Urinary bladder (tissue), 4 donors: ENCODE measurements around the gene ZPR1. TPM values are rescaled to one million over a fixed set of nuclear protein-coding genes. Genes with fewer than 3 reads are reported as not detected.
"Not testable (repeated sequence)": the region's sequence is repeated elsewhere in the genome, so short reads cannot be mapped to it uniquely, and the experiment has no call there.

Experiments
- DNase-seq: peaks from one replicate; pipeline ENCODE4 v3.0.0-alpha.2; 2015; ENCODE audit errors: extremely low spot score
- H3K27ac ChIP-seq: one replicate; pipeline ENCODE4 v1.5.1; 2013; ENCODE audit warnings: low read depth, mild to moderate bottlenecking, moderate library complexity
- H3K36me3 ChIP-seq: one replicate; pipeline ENCODE4 v1.6.1; 2013; ENCODE audit warnings: mild to moderate bottlenecking, moderate library complexity; ENCODE audit not compliant: insufficient read depth
- H3K4me1 ChIP-seq: one replicate; pipeline ENCODE4 v1.6.1; 2013; ENCODE audit warnings: mild to moderate bottlenecking, moderate library complexity; ENCODE audit not compliant: insufficient read depth
- H3K4me3 ChIP-seq: one replicate; pipeline ENCODE4 v1.5.1; 2013; ENCODE audit warnings: low read depth, low read length
- WGBS: extraction: QIAGEN DNeasy Blood & Tissue Kit; methylation state at CpG from one replicate; pipeline ENCODE4 v1.1.7; 2013; 5-methylcytosine and 5-hydroxymethylcytosine counted together
- polyA plus RNA-seq: library from polyadenylated mRNA; stranded (reverse); fragments of 200-250 nt; gene quantifications from one replicate; pipeline ENCODE4 v1.2.3, GENCODE V29; 2013
- total RNA-seq: library from RNA; depleted of rRNA; stranded (reverse); fragments of >200 nt; gene quantifications from one replicate; pipeline ENCODE4 v1.2.3, GENCODE V29; 2014
- donor health status: healthy with polysubstance abuse.
- donor health status: healthy.

The ZPR1 gene
- total and polyA plus RNA-seq, 2 donors = 17.9 to 27.4 TPM

- H3K27ac ChIP-seq = no peak overlapping the region
- no peak overlapping the region for H3K4me3 ChIP-seq
- no peak for DNase-seq
- H3K4me1 ChIP-seq = no peaks in the 10 kb centered on the region
- H3K36me3 ChIP-seq = no peaks in the 10 kb centered on the region
- WGBS = 84% methylated on average over 4 of the region's 4 CpGs
These were observed 24.3 kb upstream of the ZPR1 start for GRCh38 chr11:116812109-116812508.

DNA sequence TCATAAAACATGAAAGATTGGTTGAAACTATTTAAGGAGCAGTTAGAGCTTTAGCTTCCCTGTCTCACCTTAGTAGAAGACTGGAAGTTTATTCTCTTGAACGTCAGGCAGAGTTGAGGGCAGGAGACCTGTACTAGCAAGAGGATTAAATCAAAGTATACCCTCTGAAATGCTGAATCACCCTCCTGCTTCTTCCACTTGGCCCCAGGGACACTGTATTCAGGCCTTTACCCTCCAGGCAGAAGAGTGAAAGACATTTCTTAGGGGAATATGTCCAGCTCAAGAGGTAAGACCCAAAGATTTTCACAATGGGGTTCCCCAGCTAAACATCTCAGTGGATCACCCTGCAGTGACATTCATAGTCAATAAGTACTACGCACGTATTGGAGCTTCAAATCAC is 23.4 kb upstream of the ZPR1 start:
- Histone ChIP-seq H3K4me1 (no peaks in the 10 kb centered on the region), H3K4me3 (no peak overlapping the region), H3K36me3 (no peaks in the 10 kb centered on the region), H3K27ac (no peak overlapping the region)
- WGBS = 76% methylated on average over 3 of the region's 3 CpGs
- DNase-seq = no peak

DNA sequence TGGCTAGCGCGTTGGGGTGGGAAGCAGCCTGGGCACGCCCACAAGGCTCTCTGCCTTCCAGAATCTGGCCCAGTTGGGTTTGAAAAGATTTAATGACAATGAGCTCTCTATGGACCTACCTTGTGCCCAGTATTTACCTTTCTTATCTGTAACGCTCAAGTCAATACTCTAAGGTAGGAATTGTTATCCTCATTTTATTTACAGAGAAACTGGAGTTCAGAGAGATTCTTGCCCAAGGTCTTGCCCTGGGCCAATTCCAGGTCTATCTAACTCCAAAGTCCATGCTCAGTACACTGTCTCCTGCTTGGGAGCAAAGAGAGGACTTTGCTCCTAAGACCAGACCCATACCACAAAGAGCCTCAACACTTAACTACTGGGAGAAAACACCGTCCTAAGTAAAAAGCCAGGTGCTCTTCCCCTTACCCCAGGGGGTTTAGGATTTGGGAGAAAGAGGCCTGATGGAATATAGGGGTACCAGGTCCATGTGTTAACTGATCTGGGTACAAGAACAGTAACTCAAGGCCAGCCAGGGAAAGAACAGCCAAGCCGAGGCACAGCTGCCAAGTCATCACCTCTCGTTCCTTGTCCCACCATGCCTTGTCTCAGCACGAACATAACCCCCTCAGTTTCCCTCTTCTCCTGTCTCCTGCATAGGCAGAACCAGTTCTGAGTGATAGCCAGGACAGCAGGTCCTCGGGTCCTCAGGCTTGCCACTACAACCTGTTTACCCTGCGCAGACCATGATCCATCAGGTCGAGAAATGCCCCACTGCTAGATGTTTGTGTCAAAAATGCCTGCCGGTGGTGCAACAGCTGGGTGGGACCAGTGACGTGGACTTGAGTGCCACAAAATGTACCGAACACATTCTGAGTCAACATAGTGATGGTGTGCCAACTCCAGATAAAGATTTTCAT is 20.7 kb upstream of the ZPR1 start:
- DNase-seq = no peak
- H3K27ac ChIP-seq = no peak overlapping the region
- WGBS = 79% methylated on average over 14 of the region's 14 CpGs
- H3K4me3 ChIP-seq = no peak overlapping the region
- no peaks in the 10 kb centered on the region for H3K4me1 ChIP-seq
- no peaks in the 10 kb centered on the region for H3K36me3 ChIP-seq

GRCh38 chr11:116807601-116808261 is 19.9 kb upstream of the ZPR1 start:
- 91% methylated on average over 6 of the region's 6 CpGs for WGBS
- Histone ChIP-seq H3K27ac (no peak overlapping the region), H3K4me1 (no peaks in the 10 kb centered on the region), H3K4me3 (no peak overlapping the region), H3K36me3 (no peaks in the 10 kb centered on the region)
- DNase-seq = no peak

DNA sequence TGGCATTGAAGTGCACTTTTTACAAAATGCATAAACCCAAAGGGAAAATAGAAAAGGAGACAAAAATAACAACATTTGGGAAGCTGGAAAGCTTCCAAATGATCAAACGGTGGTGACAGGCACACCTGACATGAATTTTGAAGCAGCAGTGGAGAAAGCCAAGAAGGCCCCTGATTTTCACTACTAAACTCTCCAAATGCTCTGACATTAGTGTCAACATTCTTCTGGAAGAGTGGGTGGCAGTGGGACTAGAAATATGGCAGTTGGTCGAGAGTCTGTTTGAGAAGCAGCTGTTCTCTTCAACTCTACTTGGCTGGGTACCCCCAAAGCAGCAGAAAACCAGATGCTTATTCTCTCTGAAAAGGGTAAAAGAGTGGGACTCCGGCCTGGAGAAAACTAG is 16.2 kb upstream of the ZPR1 start:
- Histone ChIP-seq H3K4me3 (no peak overlapping the region), H3K4me1 (no peaks in the 10 kb centered on the region), H3K36me3 (no peaks in the 10 kb centered on the region), H3K27ac (no peak overlapping the region)
- DNase-seq = no peak
- 57% methylated on average over 3 of the region's 3 CpGs for WGBS

DNA sequence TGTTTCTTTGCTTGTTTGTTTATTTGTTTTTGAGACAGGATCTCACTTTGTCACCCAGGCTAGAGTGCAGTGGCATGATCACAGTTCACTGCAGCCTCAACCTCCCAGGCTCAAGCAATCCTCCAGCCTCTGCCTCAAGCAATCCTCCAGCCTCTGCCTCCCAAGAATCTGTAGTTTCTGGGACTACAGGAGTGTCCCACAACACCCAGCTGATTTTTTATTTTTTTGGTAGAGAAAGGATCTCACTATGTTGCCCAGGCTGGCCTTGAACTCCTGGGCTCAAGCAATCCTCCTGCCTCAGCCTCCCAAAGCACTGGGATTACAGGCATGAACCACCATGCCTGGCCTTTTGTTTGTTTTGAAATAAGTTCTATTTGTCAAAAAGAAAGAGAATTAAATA is 13.8 kb upstream of the ZPR1 start:
- H3K4me3 ChIP-seq, DNase-seq, H3K27ac ChIP-seq, H3K4me1 ChIP-seq, H3K36me3 ChIP-seq: not testable (repeated sequence)

DNA sequence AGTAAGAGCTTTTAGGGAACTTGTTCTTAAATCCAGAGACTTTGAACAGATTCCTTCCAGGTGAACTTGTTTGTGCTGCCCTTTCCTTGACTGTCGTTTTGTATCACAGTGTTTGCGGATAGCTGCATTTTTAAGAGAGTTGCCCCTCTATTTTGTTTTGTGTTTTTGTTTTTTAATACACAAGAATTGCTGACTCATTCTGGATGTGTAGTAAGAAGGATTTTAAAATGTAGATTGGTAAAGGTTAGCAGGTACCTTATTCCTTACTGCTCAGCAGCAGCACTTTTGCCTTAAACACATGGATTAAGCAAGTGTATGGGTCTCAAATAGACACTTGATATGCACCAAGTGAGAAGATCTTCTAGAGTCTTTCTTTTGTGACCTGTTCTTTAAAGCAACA is 12.8 kb upstream of the ZPR1 start:
- WGBS = 92% methylated on average over 2 of the region's 2 CpGs
- no peaks in the 10 kb centered on the region for H3K4me1 ChIP-seq
- no peak for DNase-seq
- H3K36me3 ChIP-seq = no peaks in the 10 kb centered on the region
- H3K27ac ChIP-seq = no peak overlapping the region
- H3K4me3 ChIP-seq = no peak overlapping the region

DNA sequence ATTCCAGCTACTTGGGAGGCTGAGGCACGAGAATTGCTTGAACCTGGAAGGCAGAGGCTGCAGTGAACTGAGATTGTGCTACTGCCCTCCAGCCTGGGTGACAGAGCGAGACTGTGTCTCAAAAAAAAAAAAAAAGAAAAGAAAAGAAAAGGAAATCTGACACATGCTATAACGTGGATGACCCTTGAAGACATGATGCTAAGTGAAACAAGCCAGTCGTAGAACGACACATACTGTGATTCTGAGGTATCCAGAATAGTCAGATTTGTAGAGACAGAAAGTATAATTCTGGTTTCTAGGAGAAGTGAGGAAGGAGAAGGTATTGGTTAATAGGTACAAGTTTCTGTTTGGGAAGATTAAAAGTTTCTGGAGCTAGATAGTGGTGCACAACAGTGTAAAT is 10.5 kb upstream of the ZPR1 start:
- DNase-seq = no peak
- Histone ChIP-seq H3K27ac (no peak overlapping the region), H3K36me3 (no peaks in the 10 kb centered on the region), H3K4me1 (no peaks in the 10 kb centered on the region), H3K4me3 (no peak overlapping the region)
- WGBS = 81% methylated on average over 5 of the region's 5 CpGs

DNA sequence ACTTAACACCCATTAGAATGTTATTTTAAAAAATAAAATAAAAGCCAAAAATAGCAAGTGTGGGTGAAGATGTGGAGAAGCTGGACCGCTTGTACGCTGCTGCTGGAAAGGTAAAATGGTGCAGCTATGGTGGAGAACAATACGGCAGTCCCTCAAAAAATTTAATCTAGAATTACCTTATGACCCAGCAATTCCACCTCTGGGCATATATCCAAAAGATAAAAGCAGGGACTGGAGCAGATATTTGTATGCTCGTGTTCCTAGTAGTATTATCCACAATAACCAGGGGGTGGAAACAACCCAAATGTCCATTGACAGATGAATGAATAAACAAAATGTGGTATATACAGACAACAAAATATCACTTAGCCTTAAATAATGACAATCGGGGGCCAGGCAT is 10.0 kb upstream of the ZPR1 start:
- Histone ChIP-seq H3K4me3 (no peak overlapping the region), H3K4me1 (no peaks in the 10 kb centered on the region), H3K36me3 (no peaks in the 10 kb centered on the region), H3K27ac (no peak overlapping the region)
- DNase-seq = no peak
- 76% methylated on average over 5 of the region's 5 CpGs for WGBS

GRCh38 chr11:116796548-116796947 is 8.7 kb upstream of the ZPR1 start:
- Histone ChIP-seq H3K36me3 (no peaks in the 10 kb centered on the region), H3K4me3 (no peak overlapping the region), H3K4me1 (no peaks in the 10 kb centered on the region), H3K27ac (no peak overlapping the region)
- 88% methylated on average over 1 of the region's 1 CpG for WGBS
- no peak for DNase-seq

GRCh38 chr11:116794851-116795250 is 7.0 kb upstream of the ZPR1 start:
- no peak overlapping the region for H3K27ac ChIP-seq
- no peaks in the 10 kb centered on the region for H3K36me3 ChIP-seq
- no peak for DNase-seq
- H3K4me3 ChIP-seq = no peak overlapping the region
- H3K4me1 ChIP-seq = no peaks in the 10 kb centered on the region
- 85% methylated on average over 2 of the region's 2 CpGs for WGBS

- Histone ChIP-seq H3K36me3 (no peaks in the 10 kb centered on the region), H3K27ac (no peak overlapping the region), H3K4me1 (no peaks in the 10 kb centered on the region), H3K4me3 (no peak overlapping the region)
- no peak for DNase-seq
- WGBS = 98% methylated on average over 1 of the region's 1 CpG
These were observed 5.9 kb upstream of the ZPR1 start for GRCh38 chr11:116793772-116794097.

- Histone ChIP-seq H3K27ac (no peak overlapping the region), H3K4me3 (no peak overlapping the region), H3K4me1 (no peaks in the 10 kb centered on the region), H3K36me3 (no peaks in the 10 kb centered on the region)
- DNase-seq = no peak
- 80% methylated on average over 8 of the region's 8 CpGs for WGBS
These were observed 5.3 kb upstream of the ZPR1 start for GRCh38 chr11:116792869-116793771.
